Mesenchymal stem cell (in vitro differentiated cells and primary cell): ENCODE results near the gene TRIM24.

Source experiments
- DNase-seq: peaks from one replicate; pipeline ENCODE4 v3.0.0-alpha.2; 2013
- H2AFZ ChIP-seq: one replicate; pipeline ENCODE4 v1.6.1; 2013; ENCODE audit warnings: low read depth, mild to moderate bottlenecking, control low read depth, inconsistent platforms, low read length, moderate library complexity
- H2AK5ac ChIP-seq: 2 replicates; pipeline ENCODE4 v1.6.1; 2013; ENCODE audit warnings: low read length, moderate library complexity, mild to moderate bottlenecking, inconsistent platforms; ENCODE audit not compliant: severe bottlenecking
- H2BK120ac ChIP-seq: one replicate; pipeline ENCODE4 v1.6.1; 2013; ENCODE audit warnings: low read depth, mild to moderate bottlenecking, inconsistent platforms, low read length, moderate library complexity
- H2BK12ac ChIP-seq, 2 experiments: one replicate each; pipeline ENCODE4 v1.6.1; 2013; ENCODE audit warnings: inconsistent platforms in 2 of 2, low read length in 2 of 2, mild to moderate bottlenecking in 2 of 2, moderate library complexity in 2 of 2, control low read depth in 1 of 2
- H2BK15ac ChIP-seq: one replicate; pipeline ENCODE4 v1.6.1; 2013; ENCODE audit warnings: mild to moderate bottlenecking, low read depth, inconsistent platforms; ENCODE audit not compliant: poor library complexity, severe bottlenecking
- H2BK5ac ChIP-seq: 2 replicates; pipeline ENCODE4 v1.6.1; 2013; ENCODE audit warnings: low read depth, mild to moderate bottlenecking, low read length, control low read depth, inconsistent platforms; ENCODE audit not compliant: poor library complexity, severe bottlenecking
- H3K14ac ChIP-seq, 2 experiments: one replicate each; pipeline ENCODE4 v1.6.1; 2013; ENCODE audit warnings: inconsistent platforms in 2 of 2, low read length in 2 of 2, control low read depth in 1 of 2, mild to moderate bottlenecking in 1 of 2, moderate library complexity in 1 of 2
- H3K18ac ChIP-seq, 2 experiments: one replicate each; pipeline ENCODE4 v1.6.1; 2013; ENCODE audit warnings: inconsistent platforms in 2 of 2, low read length in 2 of 2, control low read depth in 1 of 2, low read depth in 1 of 2, mild to moderate bottlenecking in 1 of 2
- H3K23ac ChIP-seq, 2 experiments: one replicate each; pipeline ENCODE4 v1.6.1; 2013; ENCODE audit warnings: inconsistent platforms in 2 of 2, low read length in 2 of 2, mild to moderate bottlenecking in 2 of 2, moderate library complexity in 2 of 2, control low read depth in 1 of 2
- H3K27ac ChIP-seq: 2 replicates; pipeline ENCODE4 v1.5.1; 2013; ENCODE audit warnings: mild to moderate bottlenecking, moderate library complexity, low read length, control low read depth, inconsistent platforms; ENCODE audit not compliant: poor library complexity, severe bottlenecking
- H3K27me3 ChIP-seq, 2 experiments: 2 replicates each; pipeline versions ENCODE4 v1.6.1 to v1.7.0; 2013; ENCODE audit warnings: low read length in 2 of 2, mild to moderate bottlenecking in 2 of 2, moderate library complexity in 2 of 2, control low read depth in 1 of 2, inconsistent platforms in 1 of 2; ENCODE audit not compliant: control insufficient read depth in 1 of 2, insufficient read depth in 1 of 2
- H3K36me3 ChIP-seq, 2 experiments: 2 replicates each; pipeline versions ENCODE4 v1.6.1 to v1.7.0; 2013; ENCODE audit warnings: low read length in 2 of 2, control low read depth in 1 of 2, inconsistent platforms in 1 of 2, low read depth in 1 of 2, mild to moderate bottlenecking in 1 of 2; ENCODE audit not compliant: insufficient read depth in 2 of 2, control insufficient read depth in 1 of 2
- H3K4ac ChIP-seq, 2 experiments: one replicate each; pipeline ENCODE4 v1.6.1; 2013; ENCODE audit warnings: inconsistent platforms in 2 of 2, low read length in 2 of 2, mild to moderate bottlenecking in 2 of 2, moderate library complexity in 2 of 2, control low read depth in 1 of 2, low read depth in 1 of 2
- H3K4me1 ChIP-seq: 2 replicates; pipeline ENCODE4 v1.6.1; 2013; ENCODE audit warnings: low read depth, low read length, control low read depth; ENCODE audit not compliant: control insufficient read depth, insufficient read depth
- H3K4me2 ChIP-seq: 2 replicates; pipeline ENCODE4 v1.6.1; 2013; ENCODE audit warnings: low read length, mild to moderate bottlenecking, inconsistent platforms; ENCODE audit not compliant: poor library complexity, severe bottlenecking
- H3K4me3 ChIP-seq, 2 experiments: 2 replicates each; pipeline versions ENCODE4 v1.5.1 to v1.7.0; 2013; ENCODE audit warnings: low read length in 2 of 2, mild to moderate bottlenecking in 2 of 2, control low read depth in 1 of 2, low read depth in 1 of 2; ENCODE audit not compliant: insufficient read depth in 1 of 2
- H3K79me1 ChIP-seq: replicated peaks from 2 replicates; pipeline ENCODE4 v1.6.1; 2013; ENCODE audit warnings: mild to moderate bottlenecking, control low read depth, low read length, inconsistent platforms; ENCODE audit not compliant: poor library complexity, severe bottlenecking
- H3K9ac ChIP-seq: 2 replicates; pipeline ENCODE4 v1.7.0; 2013; ENCODE audit warnings: mild to moderate bottlenecking, low read length, moderate library complexity
- H3K9me3 ChIP-seq: 2 replicates; pipeline ENCODE4 v1.7.0; 2013; ENCODE audit warnings: mild to moderate bottlenecking, low read length; ENCODE audit not compliant: control insufficient read depth
- H4K8ac ChIP-seq: one replicate; pipeline ENCODE4 v1.6.1; 2013; ENCODE audit warnings: inconsistent platforms, mild to moderate bottlenecking, low read length, moderate library complexity
- H4K91ac ChIP-seq: one replicate; pipeline ENCODE4 v1.6.1; 2013; ENCODE audit warnings: mild to moderate bottlenecking, low read length, inconsistent platforms
- WGBS: methylation state at CpG from one replicate; pipeline ENCODE4 v1.1.7; 2013; ENCODE audit warnings: mixed read lengths; 5-methylcytosine and 5-hydroxymethylcytosine counted together

TRIM24 gene

DNA sequence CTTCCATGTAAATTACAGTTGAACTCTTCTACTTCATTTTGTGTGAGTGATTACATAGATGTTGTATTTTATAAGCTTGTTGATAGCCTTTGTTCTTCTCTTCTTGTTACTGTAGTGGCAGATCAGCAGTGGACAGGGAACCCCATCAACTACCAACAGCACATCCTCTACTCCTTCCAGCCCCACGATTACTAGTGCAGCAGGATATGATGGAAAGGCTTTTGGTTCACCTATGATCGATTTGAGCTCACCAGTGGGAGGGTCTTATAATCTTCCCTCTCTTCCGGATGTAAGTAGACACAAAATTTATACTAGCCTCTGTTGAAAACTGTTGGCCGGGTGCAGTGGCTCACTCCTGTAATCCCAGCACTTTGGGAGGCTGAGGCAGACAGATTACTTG is 110.7 kb downstream of the TRIM24 start:
- no peak overlapping the region for H2BK12ac ChIP-seq
- no peaks in the 10 kb centered on the region for H3K4me1 ChIP-seq
- H2BK5ac ChIP-seq: no peak overlapping the region
- no peak overlapping the region for H3K27ac ChIP-seq
- 99% methylated on average over 4 of the region's 4 CpGs for WGBS
- H3K14ac ChIP-seq: no peak overlapping the region
- H3K4ac ChIP-seq: no peak overlapping the region
- no peak overlapping the region for H3K4me2 ChIP-seq
- no peak overlapping the region for H3K9ac ChIP-seq
- H2AK5ac ChIP-seq: no peak overlapping the region
- no peak overlapping the region for H3K18ac ChIP-seq
- no peak overlapping the region for H4K91ac ChIP-seq
- H3K23ac ChIP-seq: no peak overlapping the region
- no peak overlapping the region for H2AFZ ChIP-seq
- peaks cover 9% of the 10 kb centered on the region for H3K9me3 ChIP-seq
- DNase-seq: no peak
- no peak overlapping the region for H2BK15ac ChIP-seq
- peaks cover 7% of the 10 kb centered on the region for H3K79me1 ChIP-seq
- peaks cover 18 to 73% of the 10 kb centered on the region in 2 experiments for H3K36me3 ChIP-seq
- no peak overlapping the region for H3K4me3 ChIP-seq
- no peaks in the 10 kb centered on the region for H3K27me3 ChIP-seq
- H2BK120ac ChIP-seq: no peak overlapping the region
- H4K8ac ChIP-seq: no peak overlapping the region

DNA sequence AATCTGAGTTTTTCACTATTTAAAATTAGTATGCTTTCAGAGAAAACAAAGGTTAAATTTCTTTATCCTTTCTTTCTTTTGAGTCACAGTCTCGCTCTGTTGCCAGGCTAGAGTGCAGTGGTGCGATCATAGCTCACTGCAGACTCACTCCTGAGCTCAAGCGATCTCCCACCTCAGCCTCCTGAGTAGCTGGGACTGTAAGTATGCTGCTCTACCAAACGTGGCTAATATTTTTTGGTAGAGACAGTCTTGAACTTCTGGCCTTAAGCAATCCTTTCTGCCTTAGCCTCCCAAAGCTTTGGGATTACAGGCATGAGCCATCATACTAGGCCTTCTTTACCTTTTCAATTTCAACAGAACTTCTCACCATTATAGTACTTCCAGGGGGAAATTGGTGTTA is 113.7 kb downstream of the TRIM24 start:
- no peak overlapping the region for H3K4me3 ChIP-seq
- H3K9me3 ChIP-seq: no peaks in the 10 kb centered on the region
- H3K4ac ChIP-seq: no peak overlapping the region
- H3K4me1 ChIP-seq: no peaks in the 10 kb centered on the region
- H3K36me3 ChIP-seq: peaks cover 13 to 78% of the 10 kb centered on the region in 2 experiments
- no peak overlapping the region for H3K9ac ChIP-seq
- H2AFZ ChIP-seq: no peak overlapping the region
- no peak overlapping the region for H2BK5ac ChIP-seq
- peaks cover 7% of the 10 kb centered on the region for H3K79me1 ChIP-seq
- DNase-seq: no peak
- no peak overlapping the region for H4K91ac ChIP-seq
- H3K23ac ChIP-seq: no peak overlapping the region
- no peak overlapping the region for H2BK120ac ChIP-seq
- H3K14ac ChIP-seq: no peak overlapping the region
- no peak overlapping the region for H2BK15ac ChIP-seq
- 69% methylated on average over 4 of the region's 4 CpGs for whole genome bisulfite sequencing
- H2BK12ac ChIP-seq: no peak overlapping the region
- no peak overlapping the region for H3K18ac ChIP-seq
- H3K27me3 ChIP-seq: no peaks in the 10 kb centered on the region
- no peak overlapping the region for H2AK5ac ChIP-seq
- H4K8ac ChIP-seq: no peak overlapping the region
- no peak overlapping the region for H3K27ac ChIP-seq
- no peak overlapping the region for H3K4me2 ChIP-seq

DNA sequence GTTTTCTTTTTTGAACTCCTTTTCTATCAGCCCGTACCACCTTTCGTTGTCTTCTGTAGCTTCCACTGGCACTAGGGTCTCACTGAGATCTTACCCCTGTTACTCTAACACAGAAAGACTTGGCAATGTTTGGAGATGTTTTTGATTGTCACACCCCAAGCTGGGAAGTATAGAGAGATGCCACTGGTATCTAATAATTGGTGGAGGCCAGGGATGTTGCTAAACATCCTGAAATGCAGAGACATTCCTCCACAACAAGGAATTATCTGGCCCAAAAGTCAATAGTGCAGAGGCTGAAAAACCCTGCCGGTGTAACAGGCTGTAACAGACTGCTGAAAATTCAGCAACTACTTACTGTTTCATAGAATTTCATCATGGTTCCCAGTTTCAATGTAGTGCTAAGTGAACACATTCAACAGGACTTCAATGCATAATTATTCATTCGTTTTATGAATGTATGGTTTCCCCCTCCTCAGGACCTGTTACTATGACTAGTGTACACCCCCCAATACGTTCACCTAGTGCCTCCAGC is 115.9 kb downstream of the TRIM24 start:
- no peak overlapping the region for H2BK15ac ChIP-seq
- no peaks in the 10 kb centered on the region for H3K4me1 ChIP-seq
- no peak overlapping the region for H3K4me2 ChIP-seq
- H3K36me3 ChIP-seq: peaks cover 14 to 75% of the 10 kb centered on the region in 2 experiments
- no peak overlapping the region for H2AFZ ChIP-seq
- WGBS: 93% methylated on average over 2 of the region's 5 CpGs
- peaks cover 12% of the 10 kb centered on the region for H3K79me1 ChIP-seq
- H3K23ac ChIP-seq: no peak overlapping the region
- no peak overlapping the region for H4K91ac ChIP-seq
- DNase-seq: no peak
- H2BK12ac ChIP-seq: no peak overlapping the region
- H3K9ac ChIP-seq: no peak overlapping the region
- H2BK120ac ChIP-seq: no peak overlapping the region
- H2BK5ac ChIP-seq: no peak overlapping the region
- no peaks in the 10 kb centered on the region for H3K27me3 ChIP-seq
- H4K8ac ChIP-seq: no peak overlapping the region
- no peak overlapping the region for H3K4me3 ChIP-seq
- no peaks in the 10 kb centered on the region for H3K9me3 ChIP-seq
- H3K27ac ChIP-seq: no peak overlapping the region
- no peak overlapping the region for H3K14ac ChIP-seq
- no peak overlapping the region for H3K18ac ChIP-seq
- H2AK5ac ChIP-seq: no peak overlapping the region
- no peak overlapping the region for H3K4ac ChIP-seq

DNA sequence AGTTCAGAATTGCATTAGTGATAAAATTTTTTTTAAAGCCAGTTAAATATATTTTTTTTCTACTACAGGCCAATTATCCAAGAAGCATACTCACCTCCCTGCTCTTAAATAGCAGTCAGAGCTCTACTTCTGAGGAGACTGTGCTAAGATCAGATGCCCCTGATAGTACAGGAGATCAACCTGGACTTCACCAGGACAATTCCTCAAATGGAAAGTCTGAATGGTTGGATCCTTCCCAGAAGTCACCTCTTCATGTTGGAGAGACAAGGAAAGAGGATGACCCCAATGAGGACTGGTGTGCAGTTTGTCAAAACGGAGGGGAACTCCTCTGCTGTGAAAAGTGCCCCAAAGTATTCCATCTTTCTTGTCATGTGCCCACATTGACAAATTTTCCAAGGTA is 119.1 kb downstream of the TRIM24 start:
- no peak overlapping the region for H2BK5ac ChIP-seq
- WGBS: 88% methylated on average over 1 of the region's 1 CpG
- no peak overlapping the region for H3K9ac ChIP-seq

More for the DNA sequence above, 119.1 kb downstream of the TRIM24 start:
- no peak overlapping the region for H2BK15ac ChIP-seq
- no peak overlapping the region for H2AK5ac ChIP-seq
- H4K8ac ChIP-seq: no peak overlapping the region
- H3K9me3 ChIP-seq: no peaks in the 10 kb centered on the region
- no peak overlapping the region for H3K18ac ChIP-seq
- peaks cover 10% of the 10 kb centered on the region for H3K79me1 ChIP-seq
- no peak overlapping the region for H3K14ac ChIP-seq
- peaks cover 12 to 74% of the 10 kb centered on the region in 2 experiments for H3K36me3 ChIP-seq
- no peak overlapping the region for H2BK12ac ChIP-seq
- no peak overlapping the region for H2BK120ac ChIP-seq
- H4K91ac ChIP-seq: no peak overlapping the region
- H3K4ac ChIP-seq: no peak overlapping the region
- no peak overlapping the region for H3K27ac ChIP-seq
- H3K4me1 ChIP-seq: no peaks in the 10 kb centered on the region
- H3K4me3 ChIP-seq: no peak overlapping the region
- DNase-seq: no peak
- no peaks in the 10 kb centered on the region for H3K27me3 ChIP-seq
- no peak overlapping the region for H3K23ac ChIP-seq
- no peak overlapping the region for H3K4me2 ChIP-seq
- H2AFZ ChIP-seq: no peak overlapping the region
